NCI-H2227 treated with DMSO at 0.1 percent for 48 hours (cell line): Measurements from ENCODE around the gene SLCO1B1.
"Not testable (repeated sequence)": the region's sequence is repeated elsewhere in the genome, so short reads cannot be mapped to it uniquely, and the experiment has no call there.

Experiments
- DNase-seq: peaks from one replicate; lab custom pipeline; 2025; lab: John Stamatoyannopoulos, UW

The SLCO1B1 gene

GRCh38 chr12:21130998-21131397, at the start of gene SLCO1B1:
SLCO1B1 (plus strand) TSS chr12:21131194; CDS start chr12:21141575, 10,381 bp downstream.
- no peak for DNase-seq

GRCh38 chr12:21084753-21085152, 46.2 kb upstream of the SLCO1B1 start:
- DNase-seq = not testable (repeated sequence)

- no peak for DNase-seq
Measured at GRCh38 chr12:21111732-21112131, 19.3 kb upstream of the SLCO1B1 start.

- DNase-seq = no peak
Measured at GRCh38 chr12:21113266-21113665, 17.7 kb upstream of the SLCO1B1 start.

GRCh38 chr12:21117995-21118394, 13.0 kb upstream of the SLCO1B1 start:
- no peak for DNase-seq

- DNase-seq = no peak
Measured at GRCh38 chr12:21118760-21119159, 12.2 kb upstream of the SLCO1B1 start.

GRCh38 chr12:21129351-21129750, 1.6 kb upstream of the SLCO1B1 start:
- no peak for DNase-seq

GRCh38 chr12:21129906-21130305, 1.1 kb upstream of the SLCO1B1 start:
- DNase-seq = no peak

GRCh38 chr12:21137318-21137999, 6.5 kb downstream of the SLCO1B1 start:
- DNase-seq = not testable (repeated sequence)

- no peak for DNase-seq
Measured at GRCh38 chr12:21138016-21138415, 7.0 kb downstream of the SLCO1B1 start.

GRCh38 chr12:21144309-21144708, 13.3 kb downstream of the SLCO1B1 start:
- no peak for DNase-seq

- not testable (repeated sequence) for DNase-seq
Measured at GRCh38 chr12:21149861-21150260, 18.9 kb downstream of the SLCO1B1 start.

- DNase-seq = no peak
Measured at GRCh38 chr12:21151184-21151583, 20.2 kb downstream of the SLCO1B1 start.

- DNase-seq = no peak
Measured at GRCh38 chr12:21155522-21156351, 24.7 kb downstream of the SLCO1B1 start.

GRCh38 chr12:21165048-21165447, 34.1 kb downstream of the SLCO1B1 start:
- no peak for DNase-seq

GRCh38 chr12:21169878-21170472, 39.0 kb downstream of the SLCO1B1 start:
- no peak for DNase-seq

- no peak for DNase-seq
Measured at GRCh38 chr12:21172079-21172478, 41.1 kb downstream of the SLCO1B1 start.

- DNase-seq = no peak
Measured at GRCh38 chr12:21183721-21184275, 52.8 kb downstream of the SLCO1B1 start.

- DNase-seq = no peak
Measured at GRCh38 chr12:21190016-21190415, 59.0 kb downstream of the SLCO1B1 start.

- DNase-seq = not testable (repeated sequence)
Measured at GRCh38 chr12:21214433-21214832, 83.4 kb downstream of the SLCO1B1 start.

GRCh38 chr12:21219206-21219605, 88.2 kb downstream of the SLCO1B1 start:
- DNase-seq = no peak

GRCh38 chr12:21220266-21220665, 89.3 kb downstream of the SLCO1B1 start:
- DNase-seq = no peak

GRCh38 chr12:21221072-21221471, 90.1 kb downstream of the SLCO1B1 start:
- DNase-seq = no peak
